DOHH2 (cell line): ENCODE results near the gene PRICKLE4.

Experiments
- CTCF ChIP-seq: fragments of 200-600 bp; sonication (generic); IDR thresholded peaks from one replicate; pipeline ENCODE4 v1.5.1; 2014; ENCODE audit warnings: antibody characterized with exemption, mild to moderate bottlenecking, low read depth, low read length; ENCODE audit not compliant: poor library complexity, severe bottlenecking
- EZH2phosphoT487 ChIP-seq: fragments of 200-600 bp; sonication (generic); IDR thresholded peaks from 2 replicates; pipeline ENCODE4 v1.6.1; 2017; ENCODE audit warnings: borderline replicate concordance, mild to moderate bottlenecking, antibody characterized with exemption, low read length, moderate library complexity, mixed read lengths

GRCh38 chr6:41732591-41733359 lies 47.8 kb upstream of the PRICKLE4 start:
- TF ChIP-seq CTCF, result no peak
- no peak for TF ChIP-seq EZH2phosphoT487
